ENCODE data around the gene ZBTB5.
"Not testable (repeated sequence)": the region's sequence is repeated elsewhere in the genome, so short reads cannot be mapped to it uniquely, and the experiment has no call there.

Gene ZBTB5

GRCh38 chr9:37452611-37453010 lies 12.6 kb downstream of the ZBTB5 start:
- no peak for DNase-seq (ENCODE audit: low read depth in 2 of 2)

DNA sequence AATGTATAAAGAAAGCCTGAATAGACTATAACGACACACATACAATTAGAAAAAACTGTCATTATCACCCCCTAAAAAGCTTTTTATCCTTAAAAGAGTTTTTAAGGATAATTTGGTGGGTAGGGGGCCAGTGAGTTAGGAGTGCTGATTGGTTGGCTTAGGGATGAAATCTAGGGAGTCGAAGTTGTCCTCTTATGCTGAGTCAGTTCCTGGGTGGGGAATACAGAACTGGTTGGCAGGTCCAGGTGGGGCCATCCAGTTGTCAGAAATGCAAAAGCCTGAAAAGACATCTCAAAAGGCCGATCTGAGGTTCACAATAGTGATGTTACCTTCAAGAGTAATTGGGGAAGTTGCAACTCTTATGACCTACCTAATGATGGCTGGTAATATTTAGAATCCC lies 13.6 kb downstream of the ZBTB5 start:
- no peak for DNase-seq (ENCODE audit: low read depth in 2 of 2)

GRCh38 chr9:37449862-37450632 lies 15.2 kb downstream of the ZBTB5 start:
- DNase-seq (ENCODE audit: low read depth in 2 of 2): no peak

DNA sequence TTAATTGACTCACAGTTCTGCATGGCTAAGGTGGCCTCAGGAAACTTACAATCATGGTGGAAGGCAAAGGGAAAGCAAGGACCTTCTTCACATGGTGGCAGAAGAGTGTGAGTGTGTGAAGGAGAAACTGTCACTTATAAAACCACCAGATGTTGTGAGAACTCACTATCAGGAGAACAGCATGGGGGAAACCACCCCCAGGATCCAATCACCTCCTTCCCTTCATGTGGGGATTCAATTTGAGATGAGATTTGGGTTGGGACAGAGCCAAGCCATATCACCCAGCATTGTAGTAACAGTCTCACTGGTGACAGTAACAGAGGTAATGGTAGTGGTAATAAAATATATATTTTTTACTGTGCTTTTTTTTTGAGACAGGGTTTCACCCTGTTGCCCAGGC lies 18.1 kb downstream of the ZBTB5 start:
- no peak for DNase-seq (ENCODE audit: low read depth in 2 of 2)

GRCh38 chr9:37446401-37446800 lies 18.8 kb downstream of the ZBTB5 start:
- no peak for DNase-seq (ENCODE audit: low read depth in 2 of 2)

DNA sequence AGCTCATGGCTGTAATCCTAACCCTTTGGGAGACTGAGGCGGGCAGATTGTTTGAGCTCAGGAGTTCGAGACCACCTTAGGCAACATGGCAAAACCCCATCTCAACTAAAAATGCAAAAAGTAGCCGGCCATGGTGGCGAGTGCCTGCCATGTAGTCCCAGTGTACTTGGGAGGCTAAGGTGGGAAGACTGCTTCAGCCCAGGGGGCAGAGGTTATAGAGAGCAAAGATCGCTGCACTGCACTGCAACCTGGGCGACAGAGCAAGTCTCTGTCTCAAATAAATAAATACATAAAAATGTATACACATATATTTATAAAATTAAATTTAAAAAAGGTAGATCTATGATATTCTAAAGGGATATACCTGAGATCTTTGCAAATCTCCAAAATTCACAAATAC lies 19.4 kb downstream of the ZBTB5 start:
- no peak for DNase-seq (ENCODE audit: low read depth in 2 of 2)

- DNase-seq (ENCODE audit: low read depth in 2 of 2): no peak
Observed at GRCh38 chr9:37444890-37445289, 20.4 kb downstream of the ZBTB5 start.

GRCh38 chr9:37443566-37443965 lies 21.7 kb downstream of the ZBTB5 start:
- no peak for DNase-seq (ENCODE audit: low read depth in 2 of 2)

DNA sequence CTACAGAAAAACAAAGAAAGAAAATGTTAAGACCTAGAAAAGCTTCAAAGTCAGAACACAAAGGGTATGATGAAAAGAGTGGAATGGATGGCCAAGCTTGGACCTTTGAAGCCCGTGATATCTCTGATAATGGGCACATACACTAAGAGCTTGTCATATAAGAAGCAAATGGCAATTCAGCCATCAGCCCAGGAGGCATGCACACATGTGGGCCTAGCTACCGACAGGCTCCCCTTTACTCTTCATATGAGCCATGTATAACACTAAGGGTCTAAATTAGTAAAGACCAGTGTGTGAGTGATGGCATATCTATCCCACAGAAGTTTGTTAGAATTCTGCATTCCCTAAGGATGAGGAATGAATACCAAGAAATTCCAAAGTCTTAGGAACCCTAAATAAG lies 22.7 kb downstream of the ZBTB5 start:
- no peak for DNase-seq (ENCODE audit: low read depth in 2 of 2)

DNA sequence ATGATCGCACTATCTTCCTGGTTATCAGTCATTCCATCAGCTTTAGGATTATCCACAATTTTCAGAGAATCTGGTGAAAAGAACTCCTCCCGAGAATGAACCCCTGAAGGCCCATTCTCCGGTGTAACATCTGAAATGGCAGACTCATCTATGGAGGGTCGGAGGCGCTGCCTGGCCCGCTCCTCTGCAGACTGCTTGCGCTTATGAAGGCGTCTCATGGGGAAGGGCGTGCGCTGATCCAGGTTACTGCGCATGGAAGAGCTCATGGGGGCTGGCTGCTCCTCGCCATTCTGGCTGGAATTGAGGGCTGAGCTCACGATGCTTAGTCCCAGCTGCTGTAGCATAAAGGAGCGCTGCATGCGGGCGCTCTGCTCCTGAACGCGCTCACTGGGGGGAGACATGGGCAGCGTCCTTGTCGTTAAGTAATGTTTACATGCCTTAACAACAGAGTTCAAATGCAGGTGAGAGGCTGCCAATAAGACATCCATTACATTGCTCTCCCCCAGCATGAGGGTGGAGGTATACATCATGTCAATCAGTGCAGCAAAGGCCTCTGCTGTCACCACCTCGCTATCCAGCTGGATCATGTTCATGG lies 23.4 kb downstream of the ZBTB5 start:
- DNase-seq (ENCODE audit: low read depth in 2 of 2): no peak

GRCh38 chr9:37438359-37438758 lies 26.9 kb downstream of the ZBTB5 start:
- no peak for DNase-seq (ENCODE audit: low read depth in 2 of 2)

- DNase-seq (ENCODE audit: low read depth in 2 of 2): no peak
Observed at GRCh38 chr9:37437621-37438020, 27.6 kb downstream of the ZBTB5 start.

GRCh38 chr9:37437010-37437409 lies 28.2 kb downstream of the ZBTB5 start:
- no peak for DNase-seq (ENCODE audit: low read depth in 2 of 2)

GRCh38 chr9:37436540-37436939 lies 28.7 kb downstream of the ZBTB5 start:
- DNase-seq (ENCODE audit: low read depth in 2 of 2): no peak

DNA sequence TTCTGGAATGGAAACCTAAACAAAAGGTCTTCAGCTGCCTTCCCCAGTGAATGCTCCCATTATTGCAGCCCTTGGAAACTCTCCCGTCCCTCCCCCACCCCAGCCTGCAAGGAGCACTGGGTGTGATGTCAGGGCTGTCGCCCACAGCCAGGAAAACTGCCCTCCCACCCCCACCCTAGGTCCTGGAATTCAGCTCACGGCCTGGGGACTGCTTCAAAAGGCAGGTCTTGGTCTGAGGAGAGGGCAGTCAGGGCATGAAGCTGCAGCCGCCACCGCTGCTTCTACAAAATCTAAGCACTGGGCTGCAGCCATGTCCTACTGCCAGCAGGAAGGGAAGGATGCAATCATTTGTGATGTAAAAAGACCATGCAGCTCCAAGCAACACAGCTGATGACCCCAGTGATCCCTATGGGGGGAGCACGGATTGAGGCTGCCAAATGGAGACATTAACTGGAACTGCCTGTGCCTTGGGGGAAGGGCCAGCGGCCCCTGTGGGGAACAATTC lies 31.3 kb downstream of the ZBTB5 start:
- DNase-seq (ENCODE audit: low read depth in 2 of 2): no peak

- DNase-seq (ENCODE audit: low read depth in 2 of 2): no peak
Observed at GRCh38 chr9:37432020-37432419, 33.2 kb downstream of the ZBTB5 start.

- DNase-seq (ENCODE audit: low read depth in 2 of 2): no peak
Observed at GRCh38 chr9:37430841-37431597, 34.2 kb downstream of the ZBTB5 start.

DNA sequence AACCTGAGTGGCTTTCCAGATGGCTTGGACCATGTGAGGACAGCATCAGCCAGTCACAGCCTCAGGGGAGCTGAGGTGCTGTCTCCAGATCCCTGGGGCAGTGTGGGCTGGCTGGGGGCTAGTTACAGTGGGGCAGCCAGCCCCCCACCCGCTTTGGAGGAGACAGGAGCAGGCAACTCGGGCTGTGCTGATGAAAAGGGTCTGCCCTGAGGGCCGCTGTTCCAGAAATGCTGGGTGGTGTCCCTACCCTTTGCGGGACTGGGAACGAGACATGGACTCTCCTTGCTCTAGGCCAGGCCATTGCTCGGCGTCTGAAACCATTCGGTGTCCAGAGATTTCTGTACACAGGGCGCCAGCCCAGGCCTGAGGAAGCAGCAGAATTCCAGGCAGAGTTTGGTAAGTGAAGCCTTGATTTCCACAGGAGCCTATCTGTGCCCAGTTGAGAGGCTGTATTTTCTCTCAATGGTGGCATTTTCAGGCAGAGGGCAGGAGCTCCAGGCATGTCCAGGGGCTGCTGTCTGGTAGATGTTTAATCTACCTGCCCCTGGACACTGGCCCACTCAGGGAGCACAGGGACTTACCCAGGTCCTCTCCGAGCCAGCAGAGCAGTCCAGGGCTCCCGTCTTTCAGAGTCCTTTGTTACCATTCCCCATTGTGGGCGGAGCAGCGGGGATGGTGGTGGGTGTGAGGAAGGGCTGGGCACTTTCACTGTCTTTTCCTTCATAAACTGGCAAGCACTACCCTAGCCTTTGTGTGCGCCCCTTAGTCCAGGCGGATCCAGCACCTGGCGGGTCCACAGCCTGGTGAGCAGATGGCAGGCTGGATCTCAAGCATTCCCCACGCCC lies 35.6 kb downstream of the ZBTB5 start:
- no peak for DNase-seq (ENCODE audit: low read depth in 2 of 2)

- no peak for DNase-seq (ENCODE audit: low read depth in 2 of 2)
Observed at GRCh38 chr9:37428345-37428744, 36.9 kb downstream of the ZBTB5 start.

DNA sequence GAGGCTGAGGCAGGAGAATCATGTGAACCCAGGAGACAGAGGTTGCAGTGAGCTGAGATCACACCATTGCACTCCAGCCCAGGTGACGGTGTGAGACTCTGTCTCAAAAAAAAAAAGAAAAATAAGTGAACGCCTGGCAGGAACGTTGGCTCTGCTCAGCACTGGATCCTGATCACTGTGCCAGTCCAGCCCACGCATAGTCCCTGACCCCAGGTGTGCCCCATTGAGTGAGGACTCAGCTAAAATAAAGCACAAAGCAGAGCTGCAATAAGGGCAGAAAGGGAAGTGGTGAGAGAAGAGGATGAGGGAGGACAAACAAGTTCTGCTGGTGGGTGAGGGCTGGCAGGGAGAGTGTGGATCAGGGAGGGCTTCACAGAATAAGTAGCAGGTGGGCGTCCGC lies 38.4 kb downstream of the ZBTB5 start:
- no peak for DNase-seq (ENCODE audit: low read depth in 2 of 2)

- not testable (repeated sequence) for DNase-seq (ENCODE audit: low read depth in 2 of 2)
Observed at GRCh38 chr9:37426431-37426830, 38.8 kb downstream of the ZBTB5 start.

GRCh38 chr9:37425298-37425752 lies 39.9 kb downstream of the ZBTB5 start:
- no peak for DNase-seq (ENCODE audit: low read depth in 2 of 2)

Data from stimulated activated CD4-positive, alpha-beta T cell treated with anti-CD3 and anti-CD28 coated beads, Interleukin-1b, Interleukin-23, amount 100 ng/mL, for 1 hour (primary cell).